ENCODE data around the gene GOSR2. TPM values are rescaled to one million over a fixed set of nuclear protein-coding genes. Genes with fewer than 3 reads are reported as not detected.

The GOSR2 gene
- total and polyA plus RNA-seq, 2 of the 4 experiments (the other 2 are of a cell fraction), result 63.4 to 75.6 TPM

DNA sequence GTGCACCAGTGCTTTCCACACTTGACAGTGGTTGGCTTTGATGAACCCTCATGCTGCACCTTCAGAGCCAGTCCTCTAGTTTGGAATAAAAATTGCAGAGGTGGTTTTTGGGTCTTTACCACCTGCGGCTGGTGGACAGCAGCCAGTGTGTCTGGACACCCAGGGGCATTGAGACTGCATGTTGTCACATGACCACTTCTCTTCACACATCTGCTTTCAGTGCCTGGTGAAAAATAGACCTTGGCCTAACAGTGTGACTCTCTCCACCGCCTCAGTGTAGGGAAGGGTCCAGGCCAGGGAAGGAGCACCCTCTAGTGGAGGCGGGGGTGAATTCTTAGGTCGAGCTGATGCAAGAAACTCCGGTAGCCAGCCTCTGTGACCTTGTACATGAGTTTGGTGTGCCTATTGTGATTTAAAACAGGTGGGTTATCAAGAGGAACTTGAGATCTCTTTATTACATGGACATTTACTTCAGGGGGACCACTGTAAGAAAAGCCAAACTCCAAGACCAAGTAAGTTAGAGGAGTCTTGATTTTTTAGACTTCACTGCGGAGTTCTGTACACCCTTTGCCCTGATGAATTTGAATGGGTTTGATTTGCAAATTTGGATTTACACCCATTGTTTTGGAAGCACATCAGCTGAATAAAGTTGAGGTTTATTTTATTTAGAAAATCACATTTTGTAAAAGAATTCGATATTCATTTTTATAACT, 17.9 kb downstream of the GOSR2 start (continued):
- TF ChIP-seq, protein P1, sequence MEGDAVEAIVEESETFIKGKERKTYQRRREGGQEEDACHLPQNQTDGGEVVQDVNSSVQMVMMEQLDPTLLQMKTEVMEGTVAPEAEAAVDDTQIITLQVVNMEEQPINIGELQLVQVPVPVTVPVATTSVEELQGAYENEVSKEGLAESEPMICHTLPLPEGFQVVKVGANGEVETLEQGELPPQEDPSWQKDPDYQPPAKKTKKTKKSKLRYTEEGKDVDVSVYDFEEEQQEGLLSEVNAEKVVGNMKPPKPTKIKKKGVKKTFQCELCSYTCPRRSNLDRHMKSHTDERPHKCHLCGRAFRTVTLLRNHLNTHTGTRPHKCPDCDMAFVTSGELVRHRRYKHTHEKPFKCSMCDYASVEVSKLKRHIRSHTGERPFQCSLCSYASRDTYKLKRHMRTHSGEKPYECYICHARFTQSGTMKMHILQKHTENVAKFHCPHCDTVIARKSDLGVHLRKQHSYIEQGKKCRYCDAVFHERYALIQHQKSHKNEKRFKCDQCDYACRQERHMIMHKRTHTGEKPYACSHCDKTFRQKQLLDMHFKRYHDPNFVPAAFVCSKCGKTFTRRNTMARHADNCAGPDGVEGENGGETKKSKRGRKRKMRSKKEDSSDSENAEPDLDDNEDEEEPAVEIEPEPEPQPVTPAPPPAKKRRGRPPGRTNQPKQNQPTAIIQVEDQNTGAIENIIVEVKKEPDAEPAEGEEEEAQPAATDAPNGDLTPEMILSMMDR (conservative IDR thresholded peaks at IDR 0.05; ENCODE audit: low read depth, low read length), result peak; percentile 76
